ENCODE measurements around the gene SHROOM3. TPM values are rescaled to one million over a fixed set of nuclear protein-coding genes. Genes with fewer than 3 reads are reported as not detected.

The SHROOM3 gene
- polyA plus RNA-seq, 1 donor from 2014 or later, result 2.7 TPM

GRCh38 chr4:76386566-76387305 is 48.3 kb upstream of the SHROOM3 start:
- Histone ChIP-seq H3K4me2 (ENCODE audit: low read length) (no peak overlapping the region), H3K9me3 (ENCODE audit: low read length) (no peaks in the 10 kb centered on the region), H2AFZ (ENCODE audit: low read depth, low read length) (no peak overlapping the region), H3K27ac (ENCODE audit: low read length) (no peak overlapping the region), H3K9ac (ENCODE audit: low read length) (no peak overlapping the region), H3F3A (ENCODE audit: insufficient read depth, low read length, poor library complexity, severe bottlenecking) (no peaks in the 10 kb centered on the region), H3K9me2 (ENCODE audit: insufficient read depth, low read length) (no peaks in the 10 kb centered on the region), H3K27me3 (ENCODE audit: insufficient read depth, low read depth, low read length) (no peaks in the 10 kb centered on the region), H3K4me3 (ENCODE audit: low read length) (no peak overlapping the region), H3K36me3 (ENCODE audit: insufficient read depth, low read length) (no peaks in the 10 kb centered on the region), H3K79me2 (replicated peaks; ENCODE audit: insufficient read depth, low read length) (no peaks in the 10 kb centered on the region), H4K20me1 (ENCODE audit: insufficient read depth) (no peaks in the 10 kb centered on the region)
- TF ChIP-seq RAD21 (conservative IDR thresholded peaks at IDR 0.05), result no peak

DNA sequence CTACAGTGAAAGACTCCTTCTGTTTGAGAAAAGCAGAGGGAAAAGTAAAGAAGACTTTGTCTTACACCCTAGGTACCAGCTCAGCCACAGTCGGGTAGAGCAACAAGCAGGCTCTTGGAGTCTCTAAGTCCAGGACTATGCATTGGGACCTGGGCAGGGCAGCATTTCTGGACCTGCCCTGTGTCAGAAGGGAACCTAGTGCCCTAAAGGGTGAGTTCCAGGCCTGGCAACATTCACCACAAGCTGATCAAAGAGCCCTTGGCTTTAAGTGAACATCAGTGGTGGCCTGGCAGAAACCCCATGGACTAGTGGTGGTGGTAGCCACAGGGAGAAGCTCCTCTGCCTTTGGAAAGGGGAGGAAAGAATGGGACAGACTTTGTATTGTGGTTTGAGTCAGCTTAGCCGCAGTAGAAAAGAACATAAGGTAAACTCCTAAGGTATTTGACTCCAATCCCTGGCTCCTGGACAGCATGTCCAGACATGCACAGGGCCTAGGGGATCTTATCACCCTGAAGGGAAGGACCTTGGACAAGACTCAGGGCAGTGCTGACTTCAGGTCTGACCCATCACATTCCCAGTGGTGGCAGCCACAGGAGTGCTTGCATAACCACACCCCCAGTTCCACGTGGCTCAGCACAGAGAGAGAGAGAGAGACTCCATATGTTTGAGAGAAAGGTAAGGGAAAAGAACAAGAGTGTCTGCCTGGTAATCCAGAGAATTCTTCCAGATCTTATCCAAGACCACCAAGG is 46.7 kb upstream of the SHROOM3 start:
- no peak overlapping the region for H3K4me2 ChIP-seq (ENCODE audit: low read length)
- no peak overlapping the region for H3K9ac ChIP-seq (ENCODE audit: low read length)

More for the DNA sequence above, 46.7 kb upstream of the SHROOM3 start:
- no peaks in the 10 kb centered on the region for H3K9me2 ChIP-seq (ENCODE audit: insufficient read depth, low read length)
- no peak overlapping the region for H2AFZ ChIP-seq (ENCODE audit: low read depth, low read length)
- H3K9me3 ChIP-seq (ENCODE audit: low read length), result no peaks in the 10 kb centered on the region
- H3K36me3 ChIP-seq (ENCODE audit: insufficient read depth, low read length), result no peaks in the 10 kb centered on the region
- H3K4me3 ChIP-seq (ENCODE audit: low read length), result no peak overlapping the region
- H3K79me2 ChIP-seq (replicated peaks; ENCODE audit: insufficient read depth, low read length), result no peaks in the 10 kb centered on the region
- no peaks in the 10 kb centered on the region for H3K27me3 ChIP-seq (ENCODE audit: insufficient read depth, low read depth, low read length)
- no peaks in the 10 kb centered on the region for H4K20me1 ChIP-seq (ENCODE audit: insufficient read depth)
- H3K27ac ChIP-seq (ENCODE audit: low read length), result no peak overlapping the region
- no peak for TF ChIP-seq CTCF (IDR thresholded peaks at IDR 0.05; ENCODE audit: poor library complexity, severe bottlenecking)
- TF ChIP-seq MXI1 (conservative IDR thresholded peaks at IDR 0.05; ENCODE audit: poor library complexity, severe bottlenecking), result no peak
- no peak for TF ChIP-seq POLR2AphosphoS5 (IDR thresholded peaks at IDR 0.05)
- TF ChIP-seq RAD21 (conservative IDR thresholded peaks at IDR 0.05), result no peak
- TF ChIP-seq REST (IDR thresholded peaks at IDR 0.05; ENCODE audit: borderline replicate concordance), result no peak
- TF ChIP-seq SMC3 (conservative IDR thresholded peaks at IDR 0.05; ENCODE audit: poor library complexity), result no peak
- TF ChIP-seq EZH2 (IDR thresholded peaks at IDR 0.05; ENCODE audit: borderline replicate concordance, insufficient read depth, low read length, poor library complexity, severe bottlenecking), result no peak
- TF ChIP-seq EP300 (conservative IDR thresholded peaks at IDR 0.05; ENCODE audit: poor library complexity, severe bottlenecking), result no peak
- no peak for TF ChIP-seq TAF1 (IDR thresholded peaks at IDR 0.05; ENCODE audit: low read depth)
- H3F3A ChIP-seq (ENCODE audit: insufficient read depth, low read length, poor library complexity, severe bottlenecking), result no peaks in the 10 kb centered on the region

Data from neural cell (in vitro differentiated cells).